Activated CD4-positive, alpha-beta T cell treated with anti-CD3 and anti-CD28 coated beads for 48 hours (primary cell): ENCODE results near the gene SLC12A7.
"Not testable (repeated sequence)": the region's sequence is repeated elsewhere in the genome, so short reads cannot be mapped to it uniquely, and the experiment has no call there.

Experiments
- DNase-seq: peaks from one replicate; pipeline ENCODE4 v3.0.0-alpha.2; 2020

The SLC12A7 gene

DNA sequence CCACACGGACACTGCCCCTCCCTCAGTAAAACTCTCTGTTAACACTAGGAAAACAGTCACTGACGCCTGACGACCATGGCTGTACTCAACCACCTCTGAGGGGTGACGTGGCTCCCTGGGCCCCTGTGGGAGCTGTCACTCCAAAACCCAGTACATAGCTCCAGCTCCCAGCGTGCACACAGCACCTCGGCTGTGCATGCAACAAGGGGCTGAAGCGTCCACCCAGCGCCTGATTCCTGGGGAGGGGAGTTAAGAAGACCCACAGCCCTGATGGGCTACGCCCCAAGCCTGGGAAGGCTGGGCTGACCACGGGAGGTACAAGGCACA lies 36.3 kb downstream of the SLC12A7 start:
- DNase-seq: no peak

GRCh38 chr5:1074816-1075554 lies 36.9 kb downstream of the SLC12A7 start:
- no peak for DNase-seq

DNA sequence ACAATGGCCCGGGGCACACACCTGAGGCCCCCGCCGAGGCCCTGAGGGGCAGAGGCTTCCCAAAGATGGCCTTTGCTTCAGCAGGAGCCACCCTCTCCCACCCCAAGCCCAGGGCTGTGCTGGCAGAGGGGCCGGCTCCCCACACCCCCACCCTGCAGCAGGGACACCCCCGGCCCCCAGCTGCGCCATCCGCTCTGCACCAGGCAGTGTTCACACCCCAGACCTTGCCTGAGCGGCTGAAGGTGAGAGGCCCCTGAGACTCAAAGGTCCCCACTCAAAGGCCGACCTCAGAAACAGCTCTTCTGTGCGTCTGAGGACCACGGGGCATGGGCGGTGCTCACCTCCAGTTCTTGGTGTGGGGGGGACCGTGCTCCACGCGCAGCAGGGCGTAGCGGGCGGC lies 37.6 kb downstream of the SLC12A7 start:
- no peak for DNase-seq

GRCh38 chr5:1073239-1074102 lies 38.4 kb downstream of the SLC12A7 start:
- DNase-seq: no peak

GRCh38 chr5:1069720-1070088 lies 42.2 kb downstream of the SLC12A7 start:
- no peak for DNase-seq

DNA sequence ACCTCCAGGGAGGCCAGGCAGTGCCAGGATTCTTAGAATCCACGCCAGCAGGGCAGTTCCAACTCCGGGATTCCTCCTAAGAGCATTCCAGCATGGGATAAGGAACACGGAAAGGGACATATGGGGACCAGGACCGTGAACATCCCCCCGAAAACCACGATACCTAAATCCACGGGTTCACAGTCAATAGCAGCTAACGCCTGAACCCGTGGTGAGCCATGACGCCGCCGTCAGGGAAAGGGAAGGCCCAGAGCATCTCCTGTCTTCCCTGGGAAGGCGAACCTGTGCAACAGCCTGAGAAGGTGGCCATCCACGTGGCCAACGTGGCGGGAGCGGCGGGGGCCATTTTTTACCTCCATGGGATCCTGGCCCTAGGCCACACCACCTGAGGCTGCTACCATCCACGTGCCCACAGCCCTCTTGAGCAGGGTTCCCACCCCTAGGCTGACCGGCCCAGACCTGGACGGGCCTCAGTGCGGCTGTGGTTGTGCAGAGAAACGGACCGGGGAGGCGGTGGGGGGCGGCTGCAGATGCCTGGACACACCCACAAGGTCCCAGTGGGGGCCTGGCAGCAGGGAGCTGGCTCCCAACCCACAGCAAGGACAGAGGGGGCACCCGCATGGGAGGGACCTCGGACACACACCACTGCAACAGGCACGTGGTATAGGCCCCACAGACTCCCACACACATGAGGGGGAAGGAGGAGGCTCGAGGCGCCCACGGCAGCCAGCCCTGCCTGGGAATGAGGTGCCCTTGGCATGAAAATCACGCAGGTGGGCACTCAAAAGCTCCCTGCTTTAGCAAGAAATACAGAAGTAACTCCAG lies 42.8 kb downstream of the SLC12A7 start:
- DNase-seq: no peak

DNA sequence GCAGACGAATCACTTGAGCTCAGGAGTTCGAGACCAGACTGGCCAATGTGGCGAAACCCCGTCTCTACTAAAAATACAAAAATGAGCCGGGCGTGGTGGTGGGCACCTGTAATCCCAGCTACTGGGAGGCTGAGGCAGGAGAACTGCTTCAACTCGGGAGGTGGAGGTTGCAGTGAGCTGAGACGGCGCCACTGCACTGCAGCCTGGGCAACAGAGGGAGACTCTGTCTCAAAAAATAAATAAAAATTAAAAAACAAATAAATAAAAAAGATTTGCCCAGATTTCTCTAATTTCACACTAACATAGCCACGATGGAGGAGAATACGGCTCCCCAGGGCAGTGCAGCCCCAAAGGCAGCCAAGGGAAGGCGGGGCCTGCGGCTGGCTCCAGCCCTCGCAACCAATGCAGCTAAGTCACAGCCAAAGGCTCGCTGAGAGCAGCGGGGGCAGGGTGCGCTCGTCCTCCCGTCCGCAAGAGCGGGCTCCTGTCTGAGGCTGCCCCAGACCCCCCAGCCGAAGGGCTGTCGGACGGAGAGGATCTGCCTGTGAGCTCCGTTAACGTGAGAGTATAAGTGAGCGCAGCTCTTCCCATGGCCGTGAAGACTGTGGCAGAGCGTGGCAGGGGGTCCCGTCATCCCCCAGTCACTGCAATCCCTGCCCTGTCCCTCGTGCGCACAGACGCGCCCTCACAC lies 43.5 kb downstream of the SLC12A7 start:
- no peak for DNase-seq

- no peak for DNase-seq
These were observed 44.4 kb downstream of the SLC12A7 start for GRCh38 chr5:1067141-1068121.

- DNase-seq: no peak
These were observed 45.2 kb downstream of the SLC12A7 start for GRCh38 chr5:1066676-1067075.

GRCh38 chr5:1065891-1066650 lies 45.8 kb downstream of the SLC12A7 start:
- DNase-seq: no peak

DNA sequence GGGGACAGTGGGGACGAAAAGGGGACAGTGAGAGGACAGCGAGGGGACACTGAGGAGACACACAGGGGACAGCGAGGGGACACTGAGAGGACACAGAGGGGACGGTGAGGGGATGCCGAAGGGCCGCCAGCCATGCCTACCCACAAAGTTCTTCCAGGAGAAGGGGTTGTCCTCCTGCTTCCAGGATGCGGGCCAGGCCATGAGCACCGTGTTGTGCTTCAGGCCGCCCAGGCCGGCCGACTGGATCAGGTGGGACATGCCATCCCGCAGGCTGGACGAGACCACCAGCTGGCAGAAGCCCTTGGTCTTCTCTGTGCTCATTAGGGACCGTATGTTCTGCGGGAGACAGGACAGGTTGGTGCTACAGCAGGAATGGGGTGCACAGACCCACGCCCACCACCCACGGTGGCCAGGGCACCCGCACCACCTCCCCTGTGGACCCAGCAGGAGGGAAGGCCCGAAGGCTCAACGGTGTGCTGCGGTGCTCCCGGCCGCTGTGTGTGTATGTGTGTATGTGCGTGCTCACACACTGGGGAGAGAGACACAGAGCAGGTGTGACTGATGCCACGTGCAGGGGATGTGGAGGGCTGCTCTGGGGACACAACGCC lies 46.6 kb downstream of the SLC12A7 start:
- DNase-seq: no peak

DNA sequence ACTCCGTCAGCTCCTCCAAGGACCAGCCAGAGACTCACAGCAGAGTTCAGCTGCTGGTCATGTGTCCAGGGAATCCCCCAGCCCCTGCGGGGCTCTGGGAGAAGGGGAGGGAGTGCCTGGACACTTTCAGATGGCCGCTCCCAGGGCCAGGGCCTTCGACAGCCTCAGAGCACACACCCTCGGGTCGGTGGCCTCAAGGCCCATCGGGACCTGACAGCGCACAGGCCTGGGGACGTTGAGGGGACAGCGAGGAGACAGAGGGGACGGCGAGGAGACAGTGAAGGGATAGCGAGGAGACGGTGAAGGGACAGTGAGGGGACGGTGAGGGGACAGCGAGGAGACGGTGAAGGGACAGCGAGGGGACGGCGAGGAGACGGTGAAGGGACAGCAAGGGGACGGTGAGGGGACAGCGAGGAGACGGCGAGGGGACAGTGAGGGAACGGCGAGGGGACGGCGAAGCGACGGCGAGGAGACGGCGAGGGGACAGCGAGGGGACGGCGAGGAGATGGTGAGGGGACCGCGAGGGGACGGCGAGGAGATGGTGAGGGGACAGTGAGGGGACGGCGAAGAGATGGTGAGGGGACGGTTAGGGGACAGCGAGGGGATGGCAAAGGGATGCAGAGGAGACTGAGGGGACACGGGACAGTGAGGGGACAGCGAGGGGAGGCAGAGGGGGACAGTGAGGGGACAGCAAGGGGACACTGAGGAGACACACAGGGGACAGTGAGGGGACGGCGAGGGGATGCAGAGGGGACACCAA lies 47.3 kb downstream of the SLC12A7 start:
- DNase-seq: no peak

- DNase-seq: no peak
These were observed 48.0 kb downstream of the SLC12A7 start for GRCh38 chr5:1063661-1064382.

DNA sequence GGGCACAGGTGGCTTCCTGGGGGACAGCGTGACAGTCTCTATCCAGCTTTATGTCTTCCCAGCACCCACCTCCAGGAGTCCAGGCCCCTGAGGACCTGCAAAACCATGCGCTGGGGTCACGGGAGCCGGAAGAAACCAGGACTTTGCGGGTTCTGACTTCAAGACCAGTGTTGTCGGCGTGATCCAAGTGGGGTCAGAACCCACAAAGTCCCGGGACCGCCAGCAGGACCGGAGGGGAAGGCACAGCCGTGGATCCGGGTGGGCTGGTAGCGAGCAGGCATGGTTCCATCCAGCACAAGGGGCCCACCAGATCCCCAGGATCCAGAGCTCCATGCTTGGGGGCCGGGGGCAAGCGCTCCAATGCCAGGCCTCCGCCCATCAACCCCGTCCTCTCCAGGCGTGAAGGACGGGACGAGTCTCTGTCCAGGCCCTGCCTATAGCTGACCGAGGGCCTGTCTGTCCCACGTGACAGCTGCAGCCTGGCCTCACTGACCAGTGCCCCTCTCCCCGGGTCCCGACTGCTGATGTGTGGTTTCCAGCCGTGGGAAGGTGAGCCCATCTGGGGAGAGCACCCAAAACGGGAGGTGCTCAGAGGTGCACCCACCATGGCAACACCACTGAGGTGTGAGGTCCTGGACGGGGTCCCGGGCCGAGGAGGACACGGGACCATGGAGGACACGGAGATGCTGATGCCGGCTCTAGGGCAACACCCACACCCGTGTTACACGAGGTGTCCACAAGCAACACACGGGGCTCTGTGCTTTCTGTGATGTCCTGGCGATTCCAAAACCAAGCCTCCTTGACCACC lies 48.9 kb downstream of the SLC12A7 start:
- DNase-seq: no peak

DNA sequence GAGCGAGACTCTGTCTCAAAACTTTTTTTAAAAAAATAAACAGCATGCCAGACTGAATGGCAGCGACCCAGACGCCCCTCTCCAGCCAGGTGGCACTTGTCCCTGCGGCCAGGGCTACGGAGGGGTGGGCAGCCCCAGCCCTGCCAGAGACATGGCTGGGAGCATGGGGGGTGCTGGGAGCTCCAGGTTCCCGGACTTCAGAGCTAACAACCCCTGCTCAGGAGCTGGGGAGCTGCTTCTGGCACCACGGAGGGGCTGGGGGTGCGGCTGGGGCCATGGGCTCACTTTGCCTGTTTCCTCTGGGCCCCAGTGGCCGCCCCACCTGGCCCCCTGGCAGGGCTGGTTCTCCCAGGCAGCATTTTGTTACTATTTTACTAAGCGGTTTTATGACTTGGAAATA lies 49.9 kb downstream of the SLC12A7 start:
- no peak for DNase-seq

GRCh38 chr5:1061292-1061691 lies 50.6 kb downstream of the SLC12A7 start:
- not testable (repeated sequence) for DNase-seq

- no peak for DNase-seq
These were observed 51.3 kb downstream of the SLC12A7 start for GRCh38 chr5:1060535-1060981.

DNA sequence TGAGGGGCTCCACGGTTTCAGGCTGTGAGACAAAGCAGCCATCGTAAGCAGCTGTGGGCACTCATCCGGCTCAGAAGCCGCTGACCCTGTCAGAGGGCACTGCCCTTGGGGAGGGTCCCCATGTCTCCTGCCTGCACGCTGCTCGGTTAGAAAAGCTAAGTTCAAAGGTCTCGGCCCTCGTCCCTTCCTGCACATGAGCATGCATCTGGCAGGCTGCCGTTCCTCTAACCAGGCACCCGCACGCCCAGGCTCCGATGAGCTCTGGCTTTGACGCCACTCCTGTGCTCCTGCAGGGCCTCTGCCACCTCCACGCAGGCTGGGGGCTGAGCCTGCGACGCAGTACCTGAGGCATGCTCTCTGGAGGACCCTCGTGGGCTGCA lies 52.0 kb downstream of the SLC12A7 start:
- DNase-seq: no peak
